ENCODE measurements around the gene IFRD2.

DNA sequence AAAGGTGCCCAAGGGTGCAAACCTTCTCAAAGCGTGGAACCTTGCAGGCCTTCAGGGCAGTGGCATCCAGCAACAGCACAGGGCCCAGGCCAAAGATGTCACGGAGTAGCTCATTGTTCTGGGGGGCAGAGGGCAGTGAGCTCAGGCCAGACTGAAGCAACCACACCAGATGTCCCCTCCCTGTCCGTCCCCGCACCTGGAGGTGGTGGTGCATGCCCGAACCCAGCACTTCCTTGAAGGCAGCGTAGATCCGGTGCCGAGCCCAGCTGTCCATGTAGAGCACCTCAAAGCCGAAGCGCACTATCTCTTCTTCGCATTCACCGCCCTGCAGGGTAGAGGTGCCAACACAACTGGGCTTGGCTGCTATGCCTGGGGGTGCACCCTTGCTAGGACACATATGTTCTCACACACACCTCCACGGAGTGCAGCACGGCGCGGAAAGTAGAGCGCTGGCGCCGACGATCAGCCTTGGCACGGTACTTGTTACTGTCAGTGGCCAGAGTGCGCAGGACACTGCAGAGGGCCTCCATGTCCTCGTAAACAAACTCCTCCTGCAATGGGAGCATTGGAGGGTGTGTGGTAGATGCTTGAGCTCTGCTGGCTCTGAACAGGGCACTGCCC lies 3.7 kb downstream of the IFRD2 start:
- no peak for TF ChIP-seq SMC3 (conservative IDR thresholded peaks at IDR 0.05; ENCODE audit: insufficient read depth, low read depth, low read length)
- TF ChIP-seq, protein P1, sequence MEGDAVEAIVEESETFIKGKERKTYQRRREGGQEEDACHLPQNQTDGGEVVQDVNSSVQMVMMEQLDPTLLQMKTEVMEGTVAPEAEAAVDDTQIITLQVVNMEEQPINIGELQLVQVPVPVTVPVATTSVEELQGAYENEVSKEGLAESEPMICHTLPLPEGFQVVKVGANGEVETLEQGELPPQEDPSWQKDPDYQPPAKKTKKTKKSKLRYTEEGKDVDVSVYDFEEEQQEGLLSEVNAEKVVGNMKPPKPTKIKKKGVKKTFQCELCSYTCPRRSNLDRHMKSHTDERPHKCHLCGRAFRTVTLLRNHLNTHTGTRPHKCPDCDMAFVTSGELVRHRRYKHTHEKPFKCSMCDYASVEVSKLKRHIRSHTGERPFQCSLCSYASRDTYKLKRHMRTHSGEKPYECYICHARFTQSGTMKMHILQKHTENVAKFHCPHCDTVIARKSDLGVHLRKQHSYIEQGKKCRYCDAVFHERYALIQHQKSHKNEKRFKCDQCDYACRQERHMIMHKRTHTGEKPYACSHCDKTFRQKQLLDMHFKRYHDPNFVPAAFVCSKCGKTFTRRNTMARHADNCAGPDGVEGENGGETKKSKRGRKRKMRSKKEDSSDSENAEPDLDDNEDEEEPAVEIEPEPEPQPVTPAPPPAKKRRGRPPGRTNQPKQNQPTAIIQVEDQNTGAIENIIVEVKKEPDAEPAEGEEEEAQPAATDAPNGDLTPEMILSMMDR (IDR thresholded peaks at IDR 0.05 in 2 of 3, conservative IDR thresholded peaks at IDR 0.05 in 1 of 3; ENCODE audit: insufficient read depth in 2 of 3, low read depth in 1 of 3, low read length in 3 of 3): no peak
- TF ChIP-seq EZH2 (IDR thresholded peaks at IDR 0.05; ENCODE audit: borderline replicate concordance, low read depth, low read length): no peak
- TF ChIP-seq EP300 (IDR thresholded peaks at IDR 0.05; ENCODE audit: low read length): no peak
- TF ChIP-seq MECOM (CRISPR knock-in tag; IDR thresholded peaks at IDR 0.05): no peak
- TF ChIP-seq, protein P2, sequence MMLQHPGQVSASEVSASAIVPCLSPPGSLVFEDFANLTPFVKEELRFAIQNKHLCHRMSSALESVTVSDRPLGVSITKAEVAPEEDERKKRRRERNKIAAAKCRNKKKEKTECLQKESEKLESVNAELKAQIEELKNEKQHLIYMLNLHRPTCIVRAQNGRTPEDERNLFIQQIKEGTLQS (IDR thresholded peaks at IDR 0.05): no peak
- TF ChIP-seq, protein P2 (CRISPR knock-in tag; conservative IDR thresholded peaks at IDR 0.05): no peak
- TF ChIP-seq POLR2AphosphoS5 (IDR thresholded peaks at IDR 0.05; ENCODE audit: control insufficient read depth, insufficient read depth, low read depth, low read length): no peak
- no peak for TF ChIP-seq ESRRA (IDR thresholded peaks at IDR 0.05; ENCODE audit: borderline replicate concordance, low read depth)
